H1 (cell line): ENCODE measurements around the gene AHSG. TPM values are rescaled to one million over a fixed set of nuclear protein-coding genes. Genes with fewer than 3 reads are reported as not detected.
A peak's percentile ranks its signal among the peaks of the same experiment; 100 is the strongest.

Source experiments
- CTCF ChIA-PET: fragments of 300-600 bp; sonication (Branson Sonifier 250); formaldehyde crosslinking; loops from one replicate; lab custom pipeline; 2021; ENCODE audit not compliant: partially characterized antibody; lab: Charles Lee
- POLR2A ChIA-PET: fragments of 300-600 bp; sonication (Branson Sonifier 250); formaldehyde crosslinking; loops from one replicate; lab custom pipeline; 2021; ENCODE audit warnings: inconsistent platforms; ENCODE audit not compliant: partially characterized antibody; lab: Charles Lee
- DNase-seq, 2 experiments: peaks; one replicate each; pipeline versions ENCODE4 v3.0.0 to v3.0.0-alpha.2; 2010 to 2022; ENCODE audit warnings: low spot score in 2 of 2, low read depth in 1 of 2, mixed read lengths in 1 of 2
- FAIRE-seq: peaks from 2 replicates; lab custom pipeline; 2011; peaks lifted over from hg19 to GRCh38; lab: Jason Lieb, UNC
- H2AFZ ChIP-seq: 2 replicates; pipeline ENCODE4 v1.8.1; 2012; ENCODE audit warnings: low read length, inconsistent platforms
- H2AK5ac ChIP-seq: 2 replicates; pipeline ENCODE4 v1.6.1; 2013; ENCODE audit warnings: low read depth, low read length
- H2BK120ac ChIP-seq: replicated peaks from 2 replicates; pipeline ENCODE3; 2013; ENCODE audit warnings: low read depth, low read length, inconsistent platforms
- H2BK12ac ChIP-seq: 2 replicates; pipeline ENCODE4 v1.6.1; 2013; ENCODE audit warnings: low read depth, low read length
- H2BK15ac ChIP-seq: 2 replicates; pipeline ENCODE4 v1.6.1; 2013; ENCODE audit warnings: low read length
- H2BK20ac ChIP-seq: 2 replicates; pipeline ENCODE4 v1.6.1; 2013; ENCODE audit warnings: low read length
- H2BK5ac ChIP-seq: 2 replicates; pipeline ENCODE4 v1.6.1; 2013; ENCODE audit warnings: low read depth, low read length
- H3K14ac ChIP-seq: 2 replicates; pipeline ENCODE4 v1.6.1; 2013; ENCODE audit warnings: inconsistent platforms; ENCODE audit not compliant: insufficient read length
- H3K18ac ChIP-seq: 2 replicates; pipeline ENCODE4 v1.6.1; 2013; ENCODE audit warnings: low read length; ENCODE audit errors: extremely low read depth
- H3K23ac ChIP-seq: 2 replicates; pipeline ENCODE4 v1.6.1; 2013; ENCODE audit warnings: inconsistent platforms; ENCODE audit not compliant: insufficient read length
- H3K23me2 ChIP-seq: 2 replicates; pipeline ENCODE4 v1.6.1; 2013; ENCODE audit warnings: low read depth, low read length
- H3K27ac ChIP-seq: 2 replicates; pipeline ENCODE4 v1.6.1; 2011; ENCODE audit warnings: low read depth, low read length, inconsistent platforms
- H3K27me3 ChIP-seq, 4 experiments: replicated peaks in 1 of 4; 1 replicate in 1 of 4; 2 replicates in 3 of 4; pipeline versions ENCODE4 v1.6.1 to v1.8.1; 2011 to 2013; ENCODE audit warnings: low read length in 3 of 4, mild to moderate bottlenecking in 3 of 4, inconsistent platforms in 2 of 4, mixed read lengths in 2 of 4, moderate library complexity in 1 of 4; ENCODE audit not compliant: control insufficient read depth in 3 of 4, insufficient read depth in 3 of 4; ENCODE audit errors: extremely low read depth in 1 of 4
- H3K36me3 ChIP-seq, 4 experiments: 2 replicates each; pipeline versions ENCODE4 v1.6.1 to v1.8.1; 2011 to 2013; ENCODE audit warnings: mild to moderate bottlenecking in 4 of 4, low read length in 3 of 4, moderate library complexity in 2 of 4, control low read depth in 1 of 4, inconsistent platforms in 1 of 4; ENCODE audit not compliant: insufficient read depth in 4 of 4, control insufficient read depth in 2 of 4
- H3K4ac ChIP-seq: replicated peaks from 2 replicates; pipeline ENCODE3; 2013; ENCODE audit warnings: low read length, low read depth, mixed read lengths, inconsistent platforms; ENCODE audit not compliant: insufficient read length
- H3K4me1 ChIP-seq, 4 experiments: replicated peaks in 1 of 4; 1 replicate in 1 of 4; 2 replicates in 3 of 4; pipeline versions ENCODE4 v1.6.1 to v1.8.1; 2011 to 2013; ENCODE audit warnings: low read length in 3 of 4, inconsistent platforms in 2 of 4, mixed read lengths in 1 of 4; ENCODE audit not compliant: insufficient read depth in 4 of 4, control insufficient read depth in 3 of 4
- H3K4me2 ChIP-seq, 2 experiments: 2 replicates each; pipeline versions ENCODE4 v1.6.1 to v1.8.1; 2011 to 2013; ENCODE audit warnings: low read depth in 2 of 2, low read length in 2 of 2, control low read depth in 1 of 2, inconsistent platforms in 1 of 2, mild to moderate bottlenecking in 1 of 2; ENCODE audit not compliant: insufficient read depth in 1 of 2
- H3K4me3 ChIP-seq, 4 experiments: fragments of 200-600, 300-600 bp in 1 of 4; sonication (generic), shearing (Covaris generic), sonication (Bioruptor Twin) in 1 of 4; 2 replicates each; pipeline versions ENCODE4 v1.5.1 to v1.8.1; 2011 to 2016; ENCODE audit warnings: low read length in 4 of 4, low read depth in 3 of 4, control low read depth in 2 of 4, inconsistent platforms in 2 of 4, mild to moderate bottlenecking in 2 of 4, mixed read lengths in 1 of 4, moderate library complexity in 1 of 4; ENCODE audit not compliant: insufficient read depth in 2 of 4; ENCODE audit errors: extremely low read depth in 1 of 4
- H3K56ac ChIP-seq: replicated peaks from 2 replicates; pipeline ENCODE3; 2013; ENCODE audit warnings: low read depth, mild to moderate bottlenecking, mixed read lengths, low read length, inconsistent platforms; ENCODE audit not compliant: insufficient read length
- H3K79me1 ChIP-seq: 2 replicates; pipeline ENCODE4 v1.6.1; 2013; ENCODE audit warnings: low read depth, low read length, control low read depth
- H3K79me2 ChIP-seq, 2 experiments: 2 replicates each; pipeline versions ENCODE4 v1.6.1 to v1.8.1; 2012 to 2013; ENCODE audit warnings: low read length in 2 of 2, mild to moderate bottlenecking in 2 of 2, inconsistent platforms in 1 of 2; ENCODE audit not compliant: insufficient read depth in 2 of 2, control insufficient read depth in 1 of 2
- H3K9ac ChIP-seq, 4 experiments: replicated peaks in 1 of 4; 1 replicate in 1 of 4; 2 replicates in 3 of 4; pipeline versions ENCODE4 v1.6.1 to v1.8.1; 2011 to 2013; ENCODE audit warnings: low read depth in 3 of 4, low read length in 3 of 4, control low read depth in 2 of 4, mild to moderate bottlenecking in 2 of 4, moderate library complexity in 2 of 4, inconsistent platforms in 1 of 4; ENCODE audit errors: extremely low read depth in 1 of 4
- H3K9me3 ChIP-seq, 2 experiments: 2 replicates each; pipeline versions ENCODE4 v1.6.1 to v1.8.1; 2012 to 2013; ENCODE audit warnings: mild to moderate bottlenecking in 2 of 2, moderate library complexity in 2 of 2, control low read depth in 1 of 2, inconsistent platforms in 1 of 2, low read depth in 1 of 2, low read length in 1 of 2, mixed read lengths in 1 of 2; ENCODE audit not compliant: insufficient read depth in 2 of 2
- H4K20me1 ChIP-seq, 2 experiments: replicated peaks in 1 of 2; 2 replicates each; pipeline versions ENCODE3 to v1.8.1; 2011 to 2013; ENCODE audit warnings: inconsistent platforms in 2 of 2, low read length in 2 of 2, mild to moderate bottlenecking in 1 of 2; ENCODE audit not compliant: insufficient read depth in 2 of 2, control insufficient read depth in 1 of 2
- H4K5ac ChIP-seq: 2 replicates; pipeline ENCODE4 v1.6.1; 2013; ENCODE audit warnings: low read length, low read depth, mixed read lengths, inconsistent platforms; ENCODE audit not compliant: insufficient read length
- H4K8ac ChIP-seq: 2 replicates; pipeline ENCODE4 v1.8.0; 2013; ENCODE audit warnings: mild to moderate bottlenecking, moderate library complexity, low read length, inconsistent platforms; ENCODE audit not compliant: insufficient read depth; ENCODE audit errors: extremely low read depth
- H4K91ac ChIP-seq: replicated peaks from 2 replicates; pipeline ENCODE3; 2013; ENCODE audit warnings: low read length, mixed read lengths, inconsistent platforms; ENCODE audit not compliant: insufficient read length
- CBX8 ChIP-seq: fragments of 300-800, 300-1000 bp; sonication (generic); IDR thresholded peaks from 2 replicates; pipeline ENCODE4 v1.7.1; 2016; ENCODE audit warnings: low read depth, low read length, borderline replicate concordance
- E2F6 ChIP-seq: IDR thresholded peaks from 2 replicates; pipeline ENCODE4 v1.6.1; 2012; ENCODE audit warnings: inconsistent platforms
- KDM1A ChIP-seq: fragments of 200-600, 300-600 bp; sonication (generic); IDR thresholded peaks from 2 replicates; pipeline ENCODE4 v1.7.1; 2016; ENCODE audit warnings: mild to moderate bottlenecking, low read length, borderline replicate concordance
- POLR2A ChIP-seq, 2 experiments: IDR thresholded peaks; 1 replicate in 1 of 2; 2 replicates in 1 of 2; pipeline ENCODE4 v1.6.1; 2011; ENCODE audit warnings: low read depth in 2 of 2, low read length in 2 of 2, mild to moderate bottlenecking in 2 of 2; ENCODE audit errors: control extremely low read depth in 1 of 2
- POLR2AphosphoS5 ChIP-seq: IDR thresholded peaks from 2 replicates; pipeline ENCODE4 v1.6.1; 2011; ENCODE audit warnings: low read depth, low read length
- POU5F1 ChIP-seq: IDR thresholded peaks from 2 replicates; pipeline ENCODE4 v1.6.1; 2011; ENCODE audit warnings: low read depth, mild to moderate bottlenecking, low read length, moderate library complexity
- WGBS, 2 experiments: shearing (Covaris generic) in 1 of 2; methylation state at CpG; one replicate each; pipeline versions ENCODE4 v1.1.6 to v1.1.7; 2013 to 2015; ENCODE audit warnings: low lambda C conversion rate in 2 of 2, mixed read lengths in 2 of 2, inconsistent platforms in 1 of 2, low coverage in 1 of 2, missing lambda C conversion rate in 1 of 2; ENCODE audit not compliant: insufficient replicate concordance in 2 of 2, insufficient coverage in 1 of 2, insufficient read length in 1 of 2; ENCODE audit errors: extremely low coverage in 1 of 2, missing lambda C conversion rate in 1 of 2; 5-methylcytosine and 5-hydroxymethylcytosine counted together
- polyA plus RNA-seq, 7 experiments: library from polyadenylated mRNA; depleted of rRNA in 3 of 7; stranded (reverse) in 5 of 7; unstranded in 2 of 7; fragments of >200 nt in 5 of 7; fragments of 200-250 nt in 2 of 7; gene quantifications; 1 replicate in 5 of 7; 2 replicates in 1 of 7; 4 replicates in 1 of 7; pipeline versions ENCODE4 v1.2.1 to v1.2.3, GENCODE V29; 2011 to 2013; ENCODE audit warnings: missing spikeins in 2 of 7, mixed read lengths in 2 of 7
- total RNA-seq: library from RNA; stranded (reverse); fragmentation: NEBNext Ultra II Directional; extraction: Animal tissue kit (Norgen Biotek cat#: 25700); gene quantifications from 2 replicates; pipeline ENCODE4 v1.2.1, GENCODE V29; 2021

Gene AHSG
- total and polyA plus RNA-seq, 2 of the 8 experiments (the other 6 are each of a cell fraction or from before 2014, with no cell fraction given) = 0.68 to 0.78 TPM

GRCh38 chr3:186663361-186664118 is 50.7 kb downstream of the AHSG start:
- CTCF ChIA-PET = interaction anchor here (0.6 to 2.9 kb wide), 6 partner anchors 10 to 337 kb away, joined by 3 to 13 read pairs (median 4); no protein-coding TSS in a partner anchor
- Histone ChIP-seq H4K5ac (peak overlapping the region; percentile 69), H3K27ac (peak overlapping the region; percentile 64), H3K9me3 (no peaks in the 10 kb centered on the region), H3K79me2 (no peaks in the 10 kb centered on the region), H3K36me3 (no peaks in the 10 kb centered on the region), H3K4me1 (peaks cover 2 to 13% (median 7%) of the 10 kb centered on the region in 4 experiments; a peak in 4 of 7 replicates), H2BK15ac (0 out of 2 replicates have a peak overlapping the region, but pooled peaks have one; percentile 83), H4K20me1 (no peaks in the 10 kb centered on the region), H3K4me3 (peak overlapping the region in 1 of 4 experiments; percentile 15; a peak in 2 of 8 replicates), H3K23ac (no peak overlapping the region), H2BK12ac (peak overlapping the region; percentile 18; the same call in 1 of the 2 replicates), H3K23me2 (0 out of 2 replicates have a peak, but pooled peaks cover 2% of the 10 kb centered on the region), H3K14ac (no peak overlapping the region), H2BK5ac (peak overlapping the region; percentile 99), H3K56ac (peak overlapping the region; percentile 67), H3K4me2 (peak overlapping the region; percentile 50 to 72), H2BK120ac (peak overlapping the region; percentile 2), H3K27me3 (no peaks in the 10 kb centered on the region), H4K91ac (peak overlapping the region; percentile 69), H2BK20ac (peak overlapping the region; percentile 98; the same call in 1 of the 2 replicates), H4K8ac (no peak overlapping the region), H3K9ac (no peak overlapping the region), H2AK5ac (0 out of 2 replicates have a peak overlapping the region, but pooled peaks have one; percentile 76), H3K79me1 (no peaks in the 10 kb centered on the region), H3K4ac (peak overlapping the region; percentile 93), H2AFZ (no peak overlapping the region), H3K18ac (peak overlapping the region; percentile 93)
- FAIRE-seq (no peak), DNase-seq (peak in 1 of 2 experiments; percentile 66)
- 15% methylated on average over 7 of the region's 7 CpGs; no CpG with 5 or more reads in 1 of the 2 experiments for WGBS, 2 experiments
- POLR2A ChIA-PET = interaction anchor here (0.7 to 2.8 kb wide), 13 partner anchors 10 to 126 kb away, joined by 3 to 26 read pairs (median 3); partner anchors contain the start of gene EIF4A2
- TF ChIP-seq KDM1A (no peak), POU5F1 (no peak), E2F6 (no peak), POLR2AphosphoS5 (no peak), POLR2A (IDR thresholded peaks at IDR 0.05; ENCODE audit: control extremely low read depth in 1 of 2, low read depth in 2 of 2, low read length in 2 of 2) (peak in 1 of 2 experiments; percentile 41; a peak in 1 of 3 replicates), CBX8 (no peak)
